ENCODE measurements around the gene UNC5A. TPM values are rescaled to one million over a fixed set of nuclear protein-coding genes. Genes with fewer than 3 reads are reported as not detected.

The UNC5A gene
- total RNA-seq, 1 donor from 2014 or later: not detected

GRCh38 chr5:176799488-176799887 lies 10.9 kb upstream of the UNC5A start:
- intact Hi-C loops (cut with micrococcal nuclease): no loop called here

DNA sequence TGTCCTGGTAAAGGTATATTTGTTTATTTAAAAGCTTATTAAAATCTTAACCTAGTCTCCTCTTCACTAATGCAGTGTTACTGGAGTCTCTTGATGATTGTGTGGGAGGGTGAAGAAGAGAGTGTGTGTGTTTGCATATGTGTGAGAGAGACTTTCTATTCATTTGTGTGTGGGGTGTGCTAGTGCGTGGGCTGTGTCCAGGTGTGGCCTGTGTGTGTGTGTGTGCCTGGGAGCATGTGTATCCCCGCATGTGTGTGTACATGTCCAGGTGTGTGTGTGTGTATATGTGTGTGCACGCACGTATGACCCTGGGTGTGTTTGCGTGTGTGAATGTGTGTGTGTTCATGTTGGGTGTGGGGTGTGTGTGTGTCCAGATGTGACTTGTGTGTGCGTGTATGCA lies 10.3 kb upstream of the UNC5A start:
- intact Hi-C loops (cut with micrococcal nuclease): no loop called here

- intact Hi-C loops (cut with micrococcal nuclease): no loop called here
Measured at GRCh38 chr5:176802116-176802784, 8.1 kb upstream of the UNC5A start.

DNA sequence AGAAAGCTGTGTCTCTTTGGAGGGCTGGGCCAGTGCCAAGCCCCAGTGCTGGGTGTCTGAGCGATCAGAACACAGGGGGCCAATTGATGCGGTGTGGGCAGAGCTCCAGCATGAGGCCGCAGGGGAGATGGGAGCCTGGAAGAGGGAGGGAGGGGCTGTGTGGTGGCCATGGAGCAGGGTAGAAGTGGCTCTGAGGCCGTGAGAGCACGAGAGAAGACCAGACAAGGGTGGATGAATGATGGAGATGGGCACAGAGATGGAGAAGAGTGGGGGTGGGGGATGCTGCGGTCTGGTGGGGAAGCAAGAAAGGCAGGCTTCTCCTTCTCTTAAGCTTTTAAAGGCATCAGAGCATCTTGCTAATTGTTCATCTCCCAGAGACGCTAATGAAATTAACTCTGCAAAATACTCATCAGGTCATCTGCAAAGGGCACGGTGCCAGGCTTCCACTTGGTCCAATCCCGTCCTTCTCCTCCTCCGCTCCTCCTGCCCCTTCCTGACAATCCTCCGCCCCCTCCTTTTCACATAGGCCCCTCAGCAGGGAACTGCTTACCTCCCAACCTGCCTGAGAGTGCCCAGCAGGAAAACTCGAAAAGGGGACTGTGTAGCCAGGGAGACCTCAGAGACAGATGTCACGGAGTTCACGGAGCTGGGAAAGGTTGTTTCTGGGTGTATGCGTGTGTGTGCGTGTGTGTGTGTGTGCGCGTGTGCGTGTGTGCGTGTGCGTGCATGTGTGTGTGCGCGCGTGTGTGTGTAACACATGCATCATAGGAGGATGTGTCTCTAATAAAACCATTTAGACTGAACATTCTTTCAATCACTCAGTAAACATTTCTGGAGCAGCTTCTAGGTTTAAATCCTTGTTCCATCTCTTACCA lies 7.1 kb upstream of the UNC5A start:
- intact Hi-C loops (cut with micrococcal nuclease): no loop called here

DNA sequence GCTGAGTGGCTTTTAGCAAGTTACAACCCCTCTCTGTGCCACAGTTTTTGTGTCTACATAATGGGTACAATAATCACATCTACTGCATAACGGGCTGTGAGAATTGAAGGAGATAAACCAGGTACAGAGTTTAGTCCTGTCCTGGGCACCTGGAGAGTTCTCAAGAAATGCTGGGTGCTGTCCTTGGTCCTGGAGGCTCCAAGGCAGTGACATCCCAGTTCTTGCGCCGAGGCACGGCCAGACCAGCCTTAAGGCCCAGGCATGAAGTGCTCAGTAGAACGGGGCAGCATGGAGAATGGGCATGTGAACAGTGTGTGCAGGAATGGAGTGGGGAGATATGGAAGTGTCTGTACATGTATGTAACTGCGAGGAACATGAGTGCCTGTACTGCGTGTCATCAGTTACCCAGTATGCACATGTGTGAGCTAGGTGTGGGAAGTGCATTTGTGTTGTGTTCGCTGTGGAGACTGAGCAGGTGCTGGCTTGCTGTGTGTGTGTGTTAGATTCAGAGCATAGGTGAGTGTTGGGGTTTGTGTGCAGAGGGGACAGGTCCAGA lies 6.3 kb upstream of the UNC5A start:
- intact Hi-C loops (cut with micrococcal nuclease): no loop called here

DNA sequence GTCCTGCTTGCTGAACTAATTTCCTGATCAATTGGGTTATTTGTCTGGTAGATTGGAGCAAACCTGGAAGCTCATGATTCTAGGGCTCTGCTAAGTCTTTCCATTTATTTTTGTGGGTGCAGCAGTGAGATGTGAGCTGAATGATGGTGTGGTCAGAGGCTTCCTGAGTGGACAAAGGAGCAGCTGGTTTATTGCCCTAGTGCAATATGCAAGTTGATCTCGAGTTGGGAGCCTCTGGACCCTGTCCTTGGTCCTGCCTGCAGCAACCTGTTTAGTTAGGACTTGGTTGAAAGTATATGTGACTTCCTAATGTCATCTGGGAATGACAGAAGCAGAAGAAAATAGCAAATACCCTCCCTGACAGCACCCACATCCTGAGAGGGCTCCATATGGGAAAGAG lies 4.2 kb upstream of the UNC5A start:
- intact Hi-C loops (cut with micrococcal nuclease): no loop called here

GRCh38 chr5:176809544-176810080 lies 747 bp upstream of the UNC5A start:
- intact Hi-C loops (cut with micrococcal nuclease): loop anchor here (2.0 to 10.0 kb wide), 2 partner anchors 145 to 149 kb away; no protein-coding TSS in a partner anchor

GRCh38 chr5:176810687-176811501 lies 535 bp downstream of the UNC5A start:
- intact Hi-C loops (cut with micrococcal nuclease): loop anchor here (2.0 to 10.0 kb wide), 2 partner anchors 144 to 150 kb away; no protein-coding TSS in a partner anchor

DNA sequence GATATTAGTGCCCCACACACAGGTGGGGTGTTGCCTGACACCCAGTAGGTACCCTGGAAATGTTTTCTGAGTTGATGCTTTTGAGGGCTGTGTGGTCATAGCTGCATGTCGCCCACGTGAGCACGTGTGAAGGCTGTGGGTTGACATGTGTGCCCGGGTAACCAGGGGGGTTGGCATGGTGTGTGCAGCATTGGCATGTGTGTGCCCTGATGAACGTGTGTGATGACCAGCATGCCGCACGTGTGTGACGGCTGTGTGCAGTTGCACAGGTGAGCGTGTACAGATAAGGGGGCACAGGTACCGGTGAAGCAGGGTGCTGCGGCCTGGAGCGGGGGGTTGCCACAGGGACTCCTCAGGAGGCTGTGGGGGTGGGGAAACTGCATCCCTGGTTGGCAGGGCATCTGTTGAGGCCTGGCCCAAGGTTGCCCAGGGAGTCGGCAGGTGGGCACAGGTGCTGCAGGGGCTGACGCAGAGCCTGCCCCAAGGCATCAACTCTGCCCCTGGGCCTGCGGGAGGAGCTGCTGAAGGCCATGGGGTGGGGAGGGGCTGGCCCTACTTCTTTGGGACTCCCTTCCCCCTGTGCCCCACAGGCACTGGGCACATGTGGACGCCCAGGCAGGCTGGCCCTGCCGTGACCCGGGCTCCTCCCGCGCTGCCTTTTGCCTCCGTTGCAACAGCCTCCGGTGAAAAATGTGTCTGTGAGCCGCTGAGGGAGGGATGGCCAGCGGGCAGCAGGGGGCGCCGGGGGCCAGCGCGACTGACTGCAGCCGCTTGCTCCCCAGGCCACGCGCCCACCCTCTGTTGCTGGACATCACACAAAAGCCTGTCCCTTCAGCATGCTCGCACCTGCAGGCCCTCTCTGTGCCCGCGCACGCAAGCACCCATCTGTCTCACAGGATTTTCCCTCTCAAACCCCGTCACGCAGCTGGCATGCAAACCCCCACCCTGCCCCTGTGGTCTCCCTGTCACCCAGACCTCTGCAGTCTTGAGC lies 2.2 kb downstream of the UNC5A start:
- intact Hi-C loops (cut with micrococcal nuclease): loop anchor here (10.0 kb wide), 1 partner anchor 142 kb away; no protein-coding TSS in a partner anchor

DNA sequence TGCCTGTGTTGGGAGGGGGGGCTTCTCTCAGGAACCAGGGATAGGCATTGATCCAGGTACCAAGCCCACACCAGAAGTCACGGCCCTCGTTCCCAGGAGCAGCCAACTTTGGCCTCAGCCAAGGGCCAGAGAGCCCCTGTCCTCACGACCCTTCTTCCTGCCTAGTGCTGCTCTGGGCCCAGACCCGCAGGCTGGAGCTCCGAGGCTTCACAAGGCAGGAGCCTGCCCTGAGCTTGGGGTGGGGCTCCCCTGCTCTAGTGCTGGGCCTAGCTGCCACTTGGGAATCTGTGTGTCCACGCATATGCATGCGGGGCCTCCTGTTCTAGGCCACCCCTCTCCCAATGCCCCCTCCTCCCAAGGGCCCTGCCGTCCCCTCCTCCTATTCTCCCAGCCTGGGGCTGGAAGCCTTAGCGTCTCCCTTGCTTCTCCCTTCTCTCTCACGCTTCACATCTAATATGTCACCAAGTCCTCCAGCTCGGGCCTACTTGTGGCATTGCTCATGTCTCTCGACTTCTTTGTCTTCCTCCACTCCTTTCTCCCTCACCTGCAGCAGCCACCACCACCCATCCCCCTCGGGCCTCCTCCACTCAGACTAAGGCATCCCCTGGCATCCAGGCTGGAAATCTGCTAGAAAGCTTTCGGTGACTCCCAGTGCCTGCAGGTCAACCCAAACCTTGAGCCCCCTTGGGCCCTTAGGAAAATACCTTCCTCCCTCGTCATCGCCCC lies 3.4 kb downstream of the UNC5A start:
- intact Hi-C loops (cut with micrococcal nuclease): loop anchor here (10.0 kb wide), 1 partner anchor 141 kb away; no protein-coding TSS in a partner anchor

GRCh38 chr5:176814313-176814685 lies 3.9 kb downstream of the UNC5A start:
- intact Hi-C loops (cut with micrococcal nuclease): loop anchor here (10.0 kb wide), 1 partner anchor 141 kb away; no protein-coding TSS in a partner anchor

DNA sequence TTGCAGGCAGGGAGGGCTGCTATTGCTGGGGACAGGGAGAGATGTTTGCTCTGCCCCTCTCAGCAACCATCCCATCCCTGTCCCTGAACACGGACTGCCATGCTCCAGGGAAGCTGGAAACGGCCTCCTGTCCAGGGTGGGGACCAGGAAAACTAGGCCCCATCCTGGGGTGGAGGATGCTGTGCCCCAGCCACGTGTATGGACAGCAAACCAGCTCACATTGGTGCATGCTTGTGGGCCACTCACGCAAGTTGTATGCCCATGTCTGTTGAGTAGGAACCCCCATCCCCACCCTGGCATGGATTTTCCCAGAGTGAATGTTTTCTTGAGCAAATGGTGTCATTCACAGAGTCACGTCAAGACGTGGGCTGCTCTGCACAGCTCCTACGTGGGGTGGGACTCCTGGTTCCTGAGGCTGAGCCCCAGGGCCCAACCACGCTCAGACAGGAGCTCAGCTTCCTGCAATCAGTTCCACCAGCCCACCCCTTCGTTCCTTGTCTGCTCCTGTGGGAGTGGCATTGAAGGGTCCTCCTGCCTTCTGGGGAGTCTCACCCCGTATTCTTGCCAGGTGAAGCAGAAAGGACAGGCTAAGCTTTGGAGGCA lies 4.6 kb downstream of the UNC5A start:
- intact Hi-C loops (cut with micrococcal nuclease): loop anchor here (10.0 kb wide), 1 partner anchor 140 kb away; no protein-coding TSS in a partner anchor

- intact Hi-C loops (cut with micrococcal nuclease): loop anchor here (10.0 kb wide), 1 partner anchor 139 kb away; no protein-coding TSS in a partner anchor
Measured at GRCh38 chr5:176816043-176816745, 5.8 kb downstream of the UNC5A start.

DNA sequence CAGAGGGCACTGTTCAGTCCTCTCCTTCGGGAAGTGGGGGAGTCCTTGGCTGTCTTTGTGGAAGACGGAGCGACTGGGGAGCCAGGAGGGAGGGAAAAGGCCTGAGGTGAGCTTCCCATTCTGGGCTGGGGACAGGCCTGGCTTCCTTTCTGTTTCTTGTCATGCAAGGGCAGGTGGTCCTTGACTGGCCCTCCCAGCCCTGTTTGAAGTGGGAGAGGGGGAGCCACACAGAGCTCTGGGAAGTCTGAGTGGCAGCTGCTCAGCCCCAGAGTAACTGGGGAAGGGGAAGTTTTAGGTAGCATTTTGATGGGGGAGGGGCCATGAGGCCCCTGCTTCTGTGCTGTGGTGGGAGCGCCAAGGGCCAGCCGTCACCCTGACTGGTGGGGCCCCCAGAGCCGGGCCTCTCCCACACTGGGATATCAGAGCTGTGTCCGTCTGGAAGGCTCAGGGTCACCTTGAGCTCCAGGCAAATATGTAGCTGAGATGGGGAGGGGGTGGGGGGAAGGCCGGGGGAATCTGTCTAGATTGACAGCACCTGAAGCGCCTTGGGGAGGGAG lies 6.5 kb downstream of the UNC5A start:
- intact Hi-C loops (cut with micrococcal nuclease): loop anchor here (10.0 kb wide), 1 partner anchor 138 kb away; no protein-coding TSS in a partner anchor

DNA sequence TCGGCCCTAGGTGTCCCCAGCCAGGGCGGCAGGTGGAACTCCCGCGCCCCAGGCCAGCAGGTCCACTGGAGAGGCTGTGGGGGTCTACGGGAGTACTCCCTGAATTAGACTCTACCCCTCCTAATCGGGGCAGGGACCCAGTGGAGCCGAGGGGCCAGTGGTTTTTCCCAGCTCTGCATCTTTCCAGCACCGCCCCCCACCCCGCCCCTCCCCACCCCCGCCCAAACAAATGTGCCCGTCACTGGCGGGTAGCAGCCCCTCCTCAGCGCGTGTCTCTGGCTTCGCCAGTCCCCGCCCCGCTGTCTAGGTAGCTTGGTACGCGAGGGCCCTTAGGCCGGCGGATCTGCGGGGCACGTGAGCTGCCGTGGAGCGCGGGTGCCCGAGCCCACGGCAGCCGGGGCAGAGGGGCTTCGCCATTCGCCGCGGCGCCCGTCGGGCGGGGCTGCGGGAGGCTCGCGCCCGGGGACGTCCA lies 7.0 kb downstream of the UNC5A start:
- intact Hi-C loops (cut with micrococcal nuclease): loop anchor here (10.0 kb wide), 1 partner anchor 137 kb away; no protein-coding TSS in a partner anchor

DNA sequence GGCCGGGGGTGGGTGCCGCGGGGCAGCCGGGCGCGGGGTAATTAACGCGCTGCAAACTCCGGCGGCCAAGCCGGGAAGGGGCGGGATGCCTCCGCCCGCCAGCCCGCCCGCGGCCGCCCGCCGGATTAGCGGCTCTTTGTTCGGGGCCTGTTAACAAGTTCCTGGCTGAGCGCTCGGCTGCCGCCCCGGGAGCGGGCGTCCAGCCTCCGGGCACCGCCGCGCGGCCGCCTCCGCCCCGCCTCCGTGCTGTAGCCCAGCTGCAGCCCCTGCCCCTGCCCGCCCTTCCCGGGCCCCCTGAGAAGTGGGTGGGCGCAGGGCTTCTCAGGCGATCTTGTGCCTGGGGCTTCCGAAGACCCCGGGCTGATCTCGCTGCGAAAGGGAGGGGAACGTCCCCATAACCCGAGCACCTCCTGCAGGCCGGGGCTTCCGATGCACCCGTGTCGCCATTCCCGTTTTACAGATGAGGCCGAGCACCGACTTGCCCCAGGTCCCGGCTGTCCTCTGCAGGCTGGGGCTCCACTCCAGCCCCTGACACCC lies 7.5 kb downstream of the UNC5A start:
- intact Hi-C loops (cut with micrococcal nuclease): loop anchor here (10.0 kb wide), 1 partner anchor 137 kb away; no protein-coding TSS in a partner anchor
